Stimulated activated naive CD4-positive, alpha-beta T cell treated with Interleukin-2 at 50 U/mL for 16 hours (primary cell): Measurements from ENCODE around the gene GNAI3.

ENCODE experiments used
- DNase-seq: peaks from one replicate; lab custom pipeline; 2025; lab: John Stamatoyannopoulos, UW

Gene GNAI3

GRCh38 chr1:109548321-109549267, at the start of gene GNAI3:
Gene GNAI3 (plus strand): TSS chr1:109548615. CDS start chr1:109548721, 106 bp downstream.
- peak; percentile 96 for DNase-seq

- no peak for DNase-seq
These were observed 49.3 kb upstream of the GNAI3 start for GRCh38 chr1:109499081-109499480.

DNA sequence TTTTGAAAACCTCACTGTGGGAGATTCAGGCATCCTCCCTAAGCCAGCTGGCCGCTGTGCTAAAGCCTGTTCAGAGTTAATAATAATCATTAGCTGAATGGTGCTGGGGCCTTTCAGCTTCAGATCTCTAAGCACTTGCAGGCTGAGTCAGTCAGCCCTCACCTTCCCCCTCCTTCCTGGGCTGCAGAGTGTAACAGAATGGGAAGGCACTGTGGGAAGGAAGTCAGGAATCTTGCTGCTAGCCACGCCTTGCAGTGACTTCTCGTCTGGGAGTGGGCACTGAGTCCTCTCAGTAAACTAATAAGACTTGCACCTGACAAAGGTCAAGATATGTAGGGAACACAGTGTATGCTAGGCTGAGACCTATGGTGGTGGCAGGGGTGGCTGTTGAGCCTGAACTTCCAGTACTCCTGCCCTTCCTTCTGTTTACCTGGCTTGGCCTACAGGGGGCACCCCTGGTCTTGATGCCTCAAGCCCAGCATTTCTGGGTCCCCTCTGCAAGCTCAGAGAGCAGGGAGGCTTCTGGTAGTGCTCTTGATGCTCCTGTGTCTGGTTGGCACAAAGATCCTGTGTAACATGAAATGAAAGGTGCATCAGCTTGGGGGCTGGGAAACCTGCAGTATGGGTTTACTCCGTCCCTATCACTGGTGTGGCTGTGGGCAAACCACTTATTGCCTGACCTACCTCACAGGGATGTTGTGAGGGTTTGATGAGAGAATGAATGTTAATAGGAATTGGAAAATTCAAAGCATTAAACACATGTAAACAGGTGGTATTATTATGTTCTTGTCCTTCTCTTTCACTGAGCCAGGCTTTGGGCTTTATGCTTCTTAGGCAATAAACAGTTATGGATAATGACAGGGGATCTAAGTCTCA, 48.5 kb upstream of the GNAI3 start:
- DNase-seq = peak; percentile 49

DNA sequence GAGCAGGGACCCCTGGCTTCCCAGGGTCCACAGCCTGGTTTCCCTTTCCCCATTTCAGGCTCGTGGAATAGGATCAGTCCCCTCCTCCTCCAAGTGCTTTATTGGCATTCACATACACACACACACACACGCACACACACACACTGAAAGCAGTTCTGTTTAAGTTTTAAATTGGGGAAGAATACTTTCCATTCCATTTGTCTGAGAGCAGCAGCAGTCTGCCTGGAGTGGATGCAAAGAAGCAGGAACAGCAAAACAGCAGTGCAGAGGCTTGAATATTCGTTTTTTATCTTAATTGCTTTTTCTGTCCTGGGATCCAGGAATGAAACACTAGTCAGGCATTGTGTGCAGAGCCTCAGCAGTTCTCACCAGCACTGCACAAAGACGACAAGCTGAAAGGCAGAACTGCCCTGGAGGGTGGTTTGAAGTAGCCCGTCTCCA, 47.5 kb upstream of the GNAI3 start:
- DNase-seq = no peak

GRCh38 chr1:109501644-109502363, 46.6 kb upstream of the GNAI3 start:
- DNase-seq = no peak

DNA sequence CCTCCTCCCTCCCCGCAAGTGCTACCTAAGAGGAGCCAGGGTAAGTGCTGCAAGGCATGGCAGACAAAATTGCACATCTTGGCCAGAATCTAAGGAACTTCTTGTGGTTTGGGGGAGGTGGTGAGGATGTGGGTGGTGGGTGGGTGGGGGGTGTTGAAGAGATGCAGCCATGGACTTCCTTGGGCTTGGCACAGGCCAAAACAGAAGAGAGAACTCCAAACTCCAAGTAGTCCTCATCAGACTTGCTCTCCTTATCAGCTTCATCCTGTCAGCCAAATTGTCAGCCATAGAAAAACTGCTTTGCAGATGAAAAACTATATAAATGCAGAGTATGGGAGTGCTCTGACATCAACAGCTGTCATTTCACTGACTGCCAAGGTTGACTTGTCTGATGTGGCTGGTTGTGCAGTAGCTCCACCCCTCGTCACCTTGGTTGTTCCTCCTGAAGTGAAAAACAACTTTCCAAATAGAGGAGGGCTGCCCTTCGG, 46.0 kb upstream of the GNAI3 start:
- DNase-seq = peak; percentile 38

DNA sequence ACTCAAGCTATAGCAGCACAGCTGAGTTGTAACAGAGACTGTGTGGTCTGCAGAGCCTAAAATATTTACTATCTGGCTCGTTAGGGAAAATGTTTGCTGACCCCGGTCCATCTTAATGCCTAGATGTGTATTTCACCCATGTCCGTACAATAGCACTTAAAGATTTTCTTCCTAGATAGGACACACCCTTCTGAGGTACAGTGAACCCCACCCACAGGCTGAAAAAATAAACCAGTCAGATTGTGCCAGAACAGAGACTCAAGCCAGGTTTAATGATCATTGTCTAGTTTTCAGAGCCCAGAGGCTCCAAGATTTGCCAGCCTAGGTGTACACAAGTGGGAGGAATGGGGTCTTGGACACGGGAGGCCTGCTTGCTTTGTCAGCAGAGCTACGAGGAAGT, 44.5 kb upstream of the GNAI3 start:
- no peak for DNase-seq

DNA sequence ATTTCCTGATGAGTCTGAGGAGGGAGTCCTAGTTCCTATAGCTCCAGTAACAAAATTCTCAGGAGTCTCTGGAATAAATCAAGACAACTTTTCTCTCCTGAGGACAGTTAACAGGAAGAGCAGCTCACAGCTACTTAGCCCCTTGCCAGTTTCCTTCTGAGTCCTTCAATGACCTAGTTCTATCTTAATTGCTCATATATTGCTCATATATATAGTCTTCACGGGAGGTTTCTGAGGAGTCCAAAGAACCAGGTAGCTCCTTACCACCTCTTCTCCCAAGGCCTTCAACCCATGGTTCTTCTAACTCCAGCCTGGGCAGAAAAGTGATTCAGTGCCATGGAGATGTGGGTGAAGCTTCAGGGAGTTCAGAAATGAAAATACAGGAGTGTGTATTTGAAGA, 43.4 kb upstream of the GNAI3 start:
- no peak for DNase-seq

DNA sequence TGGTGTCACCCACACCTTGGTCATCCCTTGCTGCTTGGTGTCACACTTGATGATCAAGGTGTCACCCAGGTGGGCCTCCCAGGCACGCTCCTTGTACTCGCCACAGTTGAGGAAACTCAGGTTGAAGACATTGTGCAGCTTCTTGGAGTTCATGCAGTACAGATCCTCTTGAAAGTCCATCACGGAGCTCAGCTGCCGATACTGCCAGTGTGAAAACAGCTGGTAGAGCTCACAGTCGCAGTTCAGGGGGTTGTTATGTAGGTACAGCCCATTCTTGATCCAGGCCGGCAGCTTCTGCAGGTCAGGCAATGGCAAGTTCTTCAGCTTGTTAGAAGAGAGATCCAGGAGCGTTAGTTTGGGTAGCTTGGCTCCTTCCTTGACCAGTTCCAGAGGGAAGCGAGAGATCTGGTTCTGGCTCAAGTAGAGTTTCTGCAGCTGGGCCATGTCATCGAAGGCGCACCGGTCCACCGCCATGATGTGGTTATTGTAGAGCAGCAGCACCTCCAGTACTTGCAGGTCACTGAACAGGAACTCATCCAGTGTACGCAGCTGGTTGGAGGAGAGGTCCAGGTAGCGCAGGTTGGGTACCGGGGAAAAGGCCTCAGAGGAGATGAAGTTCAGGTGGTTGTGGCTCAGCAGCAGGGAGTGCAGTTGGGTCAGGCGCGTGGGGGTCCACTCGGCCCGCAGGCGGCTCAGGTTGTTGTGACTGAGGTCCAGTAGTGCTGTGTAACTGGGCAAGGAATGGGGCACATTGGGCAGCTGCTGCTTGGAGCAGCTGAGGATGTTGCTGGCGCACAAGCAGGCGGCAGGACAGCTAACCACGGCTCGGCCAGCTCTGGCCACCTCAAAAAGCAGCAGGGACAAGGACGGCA, 40.2 kb upstream of the GNAI3 start:
- no peak for DNase-seq

- no peak for DNase-seq
These were observed 39.6 kb upstream of the GNAI3 start for GRCh38 chr1:109508873-109509175.

DNA sequence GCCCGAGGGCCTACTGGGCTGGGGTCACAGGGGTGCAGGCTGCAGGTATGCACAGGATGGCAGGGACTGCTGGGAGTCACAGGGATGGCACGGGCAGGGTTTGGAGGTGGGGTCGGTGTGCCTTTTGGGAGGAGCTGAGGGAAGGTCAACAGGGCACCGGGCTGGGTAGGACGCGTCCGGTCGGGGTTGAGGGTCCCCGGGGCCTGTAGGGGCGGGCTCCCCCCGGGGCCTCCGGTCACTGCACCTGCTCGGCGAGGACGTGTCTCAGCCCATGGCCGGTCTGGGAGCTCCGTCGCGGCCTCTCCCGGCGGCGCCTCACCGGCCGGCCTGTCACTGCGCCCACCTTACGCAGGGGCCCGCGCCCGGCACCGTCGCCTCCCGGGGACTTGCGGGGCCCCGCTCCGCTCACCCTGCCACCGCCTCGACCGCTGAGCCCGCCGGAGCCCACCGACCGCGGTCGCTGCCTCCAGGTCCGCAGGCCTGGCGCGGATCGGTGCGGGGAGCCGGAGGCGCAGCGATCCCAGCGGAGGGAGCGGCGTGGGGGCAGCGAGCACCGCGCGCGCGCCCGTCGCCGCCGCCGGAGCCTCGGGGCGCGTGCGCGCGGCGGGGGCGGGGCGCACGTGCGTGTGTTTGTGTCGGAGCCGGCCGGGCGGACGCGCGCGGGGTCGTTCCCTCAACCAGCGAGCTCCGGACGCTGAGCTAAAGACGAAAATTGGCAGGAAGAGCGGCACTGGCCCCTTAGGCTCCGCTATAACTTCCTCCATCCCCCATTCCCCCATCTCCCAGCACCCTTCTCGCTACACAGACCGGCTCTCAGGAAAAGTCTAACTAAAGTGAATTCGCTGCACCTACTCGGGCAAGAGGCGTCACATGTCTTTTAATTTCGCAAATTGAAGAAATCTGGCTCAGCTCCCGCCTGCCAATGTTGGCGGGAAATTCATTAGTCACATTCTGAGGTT, 39.0 kb upstream of the GNAI3 start, which contains the start of gene AMIGO1:
Gene AMIGO1 (minus strand): TSS at position 552 of the 959 bp plus-strand sequence. CDS start 815 bp downstream, outside the sequence.
- DNase-seq = peak; percentile 60

DNA sequence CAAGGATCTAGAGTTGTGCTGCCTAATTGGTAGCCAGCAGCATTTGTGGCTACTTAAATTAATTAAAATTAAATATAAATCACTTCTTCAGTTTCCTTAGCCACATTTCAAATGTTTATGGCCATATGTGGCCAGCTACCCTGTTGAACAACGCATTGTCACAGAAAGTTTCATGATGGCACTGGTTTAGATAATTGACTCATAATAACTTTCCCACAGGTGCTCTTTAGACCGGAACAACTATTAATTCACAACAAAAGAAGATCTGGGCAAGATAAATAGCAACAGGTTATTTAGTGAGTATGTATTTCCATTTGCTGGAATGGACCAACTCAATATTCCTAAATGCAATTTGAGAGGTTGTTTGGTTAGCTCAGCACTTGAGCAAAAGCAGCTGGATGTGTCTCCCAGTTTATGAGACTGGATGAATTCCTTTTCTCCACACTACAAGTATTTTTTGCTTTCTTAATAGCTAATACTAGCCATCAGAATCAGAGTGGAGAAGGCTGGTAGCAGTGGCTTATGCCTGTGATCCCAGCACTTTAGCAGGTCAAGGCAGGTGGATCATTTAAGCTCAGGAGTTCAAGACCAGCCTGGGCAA, 35.2 kb upstream of the GNAI3 start:
- DNase-seq = no peak

DNA sequence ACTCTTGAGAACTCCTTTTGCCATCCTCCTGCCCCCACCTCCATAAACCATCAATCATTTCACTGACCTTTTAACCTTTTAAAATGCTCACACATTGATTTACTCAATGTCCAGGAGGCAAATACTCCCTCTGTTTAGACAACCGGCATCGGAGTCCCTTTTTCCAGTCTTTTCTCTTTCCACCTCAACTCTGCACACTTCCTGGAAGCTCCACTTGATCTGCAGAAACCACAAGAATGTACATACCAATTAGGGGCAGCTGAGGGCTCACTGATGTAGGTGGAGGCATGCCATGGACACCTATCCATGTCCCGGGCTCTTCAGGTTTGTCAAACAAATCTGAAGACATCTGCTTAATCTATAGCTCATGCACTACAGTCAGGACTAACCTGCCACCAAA, 33.6 kb upstream of the GNAI3 start:
- no peak for DNase-seq

- DNase-seq = no peak
These were observed 31.5 kb upstream of the GNAI3 start for GRCh38 chr1:109516872-109517271.

GRCh38 chr1:109517337-109517736, 31.1 kb upstream of the GNAI3 start:
- no peak for DNase-seq

DNA sequence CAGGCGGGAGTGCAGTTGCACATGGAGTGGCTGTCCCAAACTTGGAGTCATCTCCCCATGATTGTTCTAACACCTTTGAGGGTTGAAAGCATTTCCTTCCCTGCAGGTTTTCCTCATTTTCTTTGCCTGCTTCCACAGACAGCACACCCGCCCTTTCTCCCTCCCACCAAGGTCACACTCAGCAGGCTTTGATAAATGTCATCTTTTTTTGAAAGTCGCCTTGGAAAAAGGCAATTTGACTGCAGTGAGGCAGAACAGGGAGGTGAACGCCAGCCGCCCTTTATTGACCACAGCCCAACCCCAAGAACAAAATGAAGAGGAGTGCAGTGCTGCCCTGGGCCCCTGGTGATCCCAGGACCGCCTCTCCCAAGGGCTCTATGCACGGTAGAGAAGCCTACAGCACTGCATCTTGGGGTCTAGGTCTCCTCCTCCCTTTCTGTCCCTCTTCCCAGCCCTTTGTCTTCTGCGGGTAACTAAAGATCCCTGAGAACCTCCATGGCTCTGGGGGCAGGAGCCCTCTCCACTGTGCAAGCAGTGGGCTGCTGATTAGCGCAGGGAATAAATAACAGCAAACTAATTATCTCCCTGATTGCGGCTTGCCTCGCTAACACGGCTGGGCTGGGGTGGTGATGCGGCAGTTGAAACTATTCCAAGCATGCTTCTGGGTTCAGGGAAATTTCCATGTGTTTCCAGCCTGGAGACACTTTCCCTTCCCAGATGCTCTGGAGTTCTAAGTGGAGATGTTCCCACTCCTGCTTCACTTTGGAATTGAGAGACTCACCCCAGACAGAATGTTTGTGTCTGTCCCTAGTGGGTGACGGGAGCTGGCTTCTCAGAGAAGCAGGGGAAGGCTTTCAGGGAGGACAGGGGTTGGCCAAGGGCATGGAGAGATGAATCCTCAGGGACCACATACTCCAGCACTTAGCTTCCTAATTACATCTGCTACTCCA, 27.1 kb upstream of the GNAI3 start:
- DNase-seq = no peak

- DNase-seq = no peak
These were observed 26.4 kb upstream of the GNAI3 start for GRCh38 chr1:109522026-109522425.

- no peak for DNase-seq
These were observed 24.7 kb upstream of the GNAI3 start for GRCh38 chr1:109523706-109524105.
